KMS-11 (cell line): ENCODE data around the gene MCC.

Source experiments
- H2AFZ ChIP-seq: fragments of 200-600 bp; sonication (generic); 2 replicates; pipeline ENCODE4 v1.6.1; 2016; ENCODE audit warnings: antibody characterized with exemption, mixed run types, low read depth
- H3K27ac ChIP-seq: fragments of 200-600 bp; sonication (generic); 2 replicates; pipeline ENCODE4 v1.6.1; 2016; ENCODE audit warnings: mild to moderate bottlenecking, mixed run types
- H3K27me3 ChIP-seq: fragments of 200-600 bp; sonication (generic); 2 replicates; pipeline ENCODE4 v1.6.1; 2017; ENCODE audit warnings: mild to moderate bottlenecking, low read depth, mixed run types, moderate library complexity; ENCODE audit not compliant: insufficient read depth
- H3K36me3 ChIP-seq: fragments of 200-600 bp; sonication (generic); 2 replicates; pipeline ENCODE4 v1.6.1; 2017; ENCODE audit warnings: mild to moderate bottlenecking, mixed run types; ENCODE audit not compliant: insufficient read depth
- H3K4me1 ChIP-seq: fragments of 200-600 bp; sonication (generic); 2 replicates; pipeline ENCODE4 v1.6.1; 2016; ENCODE audit warnings: mild to moderate bottlenecking, low read depth, mixed run types; ENCODE audit not compliant: poor library complexity, severe bottlenecking
- H3K4me2 ChIP-seq: fragments of 200-600 bp; sonication (generic); 2 replicates; pipeline ENCODE4 v1.7.0; 2016; ENCODE audit warnings: mild to moderate bottlenecking, mixed run types
- H3K4me3 ChIP-seq: fragments of 200-600 bp; sonication (generic); IDR thresholded peaks from 2 replicates; pipeline ENCODE4 v1.6.1; 2017; ENCODE audit warnings: low read depth, low read length, mixed read lengths; ENCODE audit not compliant: insufficient read depth
- H3K79me2 ChIP-seq: fragments of 200-600 bp; sonication (generic); 2 replicates; pipeline ENCODE4 v1.6.1; 2016; ENCODE audit warnings: low read depth, mixed run types; ENCODE audit not compliant: insufficient read depth
- H3K9ac ChIP-seq: fragments of 200-600 bp; sonication (generic); 2 replicates; pipeline ENCODE4 v1.6.1; 2016; ENCODE audit warnings: mild to moderate bottlenecking, mixed run types
- H4K20me1 ChIP-seq: fragments of 200-600 bp; sonication (generic); 2 replicates; pipeline ENCODE4 v1.6.1; 2016; ENCODE audit warnings: mild to moderate bottlenecking, mixed run types; ENCODE audit not compliant: insufficient read depth
- CTCF ChIP-seq: fragments of 200-600 bp; sonication (generic); conservative IDR thresholded peaks from 2 replicates; pipeline ENCODE4 v1.6.1; 2017; ENCODE audit warnings: low read depth, mild to moderate bottlenecking, antibody characterized with exemption, low read length, moderate library complexity, mixed read lengths

The MCC gene

DNA sequence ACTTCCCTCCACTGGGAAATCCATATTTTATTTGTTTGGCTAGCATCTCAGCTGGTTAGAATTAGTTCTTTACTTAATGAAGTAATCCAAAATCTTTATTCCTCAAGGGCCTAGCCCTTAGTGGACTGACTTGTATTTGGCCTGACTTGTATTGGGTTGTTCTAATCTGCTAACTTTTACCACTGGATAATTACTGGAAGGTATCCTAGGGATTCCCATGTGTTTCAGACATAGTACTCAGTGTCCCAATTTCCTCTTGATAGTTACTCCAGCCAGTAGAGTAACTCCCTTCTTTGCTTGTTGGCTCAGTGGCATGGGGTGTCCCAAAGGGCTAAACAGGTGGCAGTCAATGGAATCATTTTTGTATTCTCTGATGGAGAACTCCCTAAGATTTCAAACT lies 355.7 kb downstream of the MCC start:
- Histone ChIP-seq H3K4me1 (no peaks in the 10 kb centered on the region), H2AFZ (no peak overlapping the region), H4K20me1 (no peaks in the 10 kb centered on the region), H3K9ac (no peak overlapping the region), H3K4me2 (no peak overlapping the region), H3K4me3 (no peak overlapping the region), H3K27me3 (no peaks in the 10 kb centered on the region), H3K79me2 (no peaks in the 10 kb centered on the region), H3K36me3 (no peaks in the 10 kb centered on the region), H3K27ac (no peak overlapping the region)
- no peak for TF ChIP-seq CTCF

- Histone ChIP-seq H3K4me3 (no peak overlapping the region), H3K36me3 (no peaks in the 10 kb centered on the region), H3K27ac (no peak overlapping the region), H3K27me3 (no peaks in the 10 kb centered on the region), H3K4me2 (no peak overlapping the region), H3K79me2 (no peaks in the 10 kb centered on the region), H4K20me1 (no peaks in the 10 kb centered on the region), H3K4me1 (no peaks in the 10 kb centered on the region), H3K9ac (no peak overlapping the region), H2AFZ (no peak overlapping the region)
- TF ChIP-seq CTCF: no peak
These were observed 359.5 kb downstream of the MCC start for GRCh38 chr5:113128641-113129330.

GRCh38 chr5:113128082-113128481 lies 360.2 kb downstream of the MCC start:
- H3K4me2 ChIP-seq: no peak overlapping the region
- H3K9ac ChIP-seq: no peak overlapping the region
- H3K79me2 ChIP-seq: no peaks in the 10 kb centered on the region
- no peaks in the 10 kb centered on the region for H3K27me3 ChIP-seq
- no peak overlapping the region for H3K27ac ChIP-seq
- H4K20me1 ChIP-seq: no peaks in the 10 kb centered on the region
- no peak overlapping the region for H2AFZ ChIP-seq
- no peaks in the 10 kb centered on the region for H3K36me3 ChIP-seq
- no peaks in the 10 kb centered on the region for H3K4me1 ChIP-seq
- no peak for TF ChIP-seq CTCF
- H3K4me3 ChIP-seq: no peak overlapping the region

- Histone ChIP-seq H3K79me2 (no peaks in the 10 kb centered on the region), H4K20me1 (no peaks in the 10 kb centered on the region), H3K27me3 (no peaks in the 10 kb centered on the region), H3K4me1 (no peaks in the 10 kb centered on the region), H2AFZ (no peak overlapping the region), H3K9ac (no peak overlapping the region), H3K27ac (no peak overlapping the region), H3K36me3 (no peaks in the 10 kb centered on the region), H3K4me3 (no peak overlapping the region), H3K4me2 (no peak overlapping the region)
- TF ChIP-seq CTCF: no peak
These were observed 361.2 kb downstream of the MCC start for GRCh38 chr5:113127021-113127420.
